Measurements from ENCODE around the gene PPIL1.

DNA sequence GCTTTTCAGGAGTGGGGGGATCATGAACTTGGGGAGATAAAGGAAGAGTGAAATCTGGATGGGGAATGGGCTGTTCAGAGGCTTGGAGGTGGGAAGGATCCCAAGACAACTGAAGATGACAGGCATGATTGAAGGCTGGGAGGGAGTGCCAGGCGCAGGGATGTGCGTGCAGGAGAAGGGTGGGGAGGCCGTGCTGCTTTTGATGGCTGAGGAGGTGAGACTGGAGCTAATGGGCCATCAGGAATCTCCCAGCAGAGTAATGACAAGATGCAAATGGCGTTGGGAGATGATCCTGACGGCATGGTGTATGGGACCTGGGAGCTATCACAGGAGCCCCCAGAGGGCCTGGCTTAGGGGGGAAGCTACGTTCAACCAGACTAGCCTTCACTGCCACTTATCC lies 36.9 kb downstream of the PPIL1 start:
- TF ChIP-seq, protein P1, sequence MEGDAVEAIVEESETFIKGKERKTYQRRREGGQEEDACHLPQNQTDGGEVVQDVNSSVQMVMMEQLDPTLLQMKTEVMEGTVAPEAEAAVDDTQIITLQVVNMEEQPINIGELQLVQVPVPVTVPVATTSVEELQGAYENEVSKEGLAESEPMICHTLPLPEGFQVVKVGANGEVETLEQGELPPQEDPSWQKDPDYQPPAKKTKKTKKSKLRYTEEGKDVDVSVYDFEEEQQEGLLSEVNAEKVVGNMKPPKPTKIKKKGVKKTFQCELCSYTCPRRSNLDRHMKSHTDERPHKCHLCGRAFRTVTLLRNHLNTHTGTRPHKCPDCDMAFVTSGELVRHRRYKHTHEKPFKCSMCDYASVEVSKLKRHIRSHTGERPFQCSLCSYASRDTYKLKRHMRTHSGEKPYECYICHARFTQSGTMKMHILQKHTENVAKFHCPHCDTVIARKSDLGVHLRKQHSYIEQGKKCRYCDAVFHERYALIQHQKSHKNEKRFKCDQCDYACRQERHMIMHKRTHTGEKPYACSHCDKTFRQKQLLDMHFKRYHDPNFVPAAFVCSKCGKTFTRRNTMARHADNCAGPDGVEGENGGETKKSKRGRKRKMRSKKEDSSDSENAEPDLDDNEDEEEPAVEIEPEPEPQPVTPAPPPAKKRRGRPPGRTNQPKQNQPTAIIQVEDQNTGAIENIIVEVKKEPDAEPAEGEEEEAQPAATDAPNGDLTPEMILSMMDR (IDR thresholded peaks at IDR 0.05) = no peak
- TF ChIP-seq POLR2A (IDR thresholded peaks at IDR 0.05) = no peak

Data from Peyer's patch (tissue), 4 donors.